ENCODE data around the gene PIEZO1.

The PIEZO1 gene

GRCh38 chr16:88763502-88764053 lies 21.4 kb downstream of the PIEZO1 start:
- TF ChIP-seq FOXP2 (optimal IDR thresholded peaks at IDR 0.05; ENCODE audit: control extremely low read depth, extremely low read length, insufficient read depth) (no peak), POLR2AphosphoS5 (IDR thresholded peaks at IDR 0.05; ENCODE audit: borderline replicate concordance, low read depth, low read length) (no peak), EZH2 (IDR thresholded peaks at IDR 0.05) (no peak)
- no peaks in the 10 kb centered on the region for H3K36me3 ChIP-seq (ENCODE audit: insufficient read depth, low read length)
- no peak overlapping the region for H3K4me3 ChIP-seq
- no peak overlapping the region for H3K27ac ChIP-seq
- DNase-seq (ENCODE audit: low read depth, low spot score): no peak
- H3K9ac ChIP-seq (ENCODE audit: insufficient read length): no peak overlapping the region
- H3K9me3 ChIP-seq (ENCODE audit: low read depth, low read length): no peaks in the 10 kb centered on the region

GRCh38 chr16:88762941-88763340 lies 22.1 kb downstream of the PIEZO1 start:
- H3K9me3 ChIP-seq (ENCODE audit: low read depth, low read length): no peaks in the 10 kb centered on the region
- H3K4me3 ChIP-seq: no peak overlapping the region
- no peak for DNase-seq (ENCODE audit: low read depth, low spot score)
- TF ChIP-seq EZH2 (IDR thresholded peaks at IDR 0.05) (no peak), POLR2AphosphoS5 (IDR thresholded peaks at IDR 0.05; ENCODE audit: borderline replicate concordance, low read depth, low read length) (no peak), FOXP2 (optimal IDR thresholded peaks at IDR 0.05; ENCODE audit: control extremely low read depth, extremely low read length, insufficient read depth) (no peak)
- H3K36me3 ChIP-seq (ENCODE audit: insufficient read depth, low read length): no peaks in the 10 kb centered on the region
- no peak overlapping the region for H3K9ac ChIP-seq (ENCODE audit: insufficient read length)
- H3K27ac ChIP-seq: no peak overlapping the region

- no peak for DNase-seq (ENCODE audit: low read depth, low spot score)
- TF ChIP-seq FOXP2 (optimal IDR thresholded peaks at IDR 0.05; ENCODE audit: control extremely low read depth, extremely low read length, insufficient read depth): no peak
- TF ChIP-seq EZH2 (IDR thresholded peaks at IDR 0.05): no peak
- TF ChIP-seq POLR2AphosphoS5 (IDR thresholded peaks at IDR 0.05; ENCODE audit: borderline replicate concordance, low read depth, low read length): no peak
- Histone ChIP-seq H3K9ac (ENCODE audit: insufficient read length) (no peak overlapping the region), H3K27ac (no peak overlapping the region), H3K36me3 (ENCODE audit: insufficient read depth, low read length) (no peaks in the 10 kb centered on the region), H3K4me3 (no peak overlapping the region), H3K9me3 (ENCODE audit: low read depth, low read length) (no peaks in the 10 kb centered on the region)
Observed at GRCh38 chr16:88762258-88762870, 22.7 kb downstream of the PIEZO1 start.

DNA sequence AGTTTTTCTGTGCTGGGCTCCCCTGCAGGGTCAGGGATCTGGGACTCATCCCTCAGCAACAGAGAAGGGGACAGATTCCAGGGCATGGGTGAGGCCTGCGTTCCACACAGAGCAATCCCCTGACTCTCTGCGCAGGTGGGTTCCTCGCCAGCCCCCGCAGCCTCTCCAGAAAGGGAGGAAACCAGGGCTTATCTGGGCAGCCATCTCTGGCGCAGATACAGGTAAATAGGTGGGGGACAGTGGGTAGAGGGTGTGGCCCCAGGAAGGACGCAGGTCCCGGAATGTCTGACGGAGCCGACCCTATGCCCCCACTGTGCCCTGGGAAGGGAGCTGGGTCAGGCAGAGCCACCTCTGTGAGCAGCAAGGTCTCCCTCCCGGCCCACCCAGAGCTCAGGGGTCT lies 23.2 kb downstream of the PIEZO1 start:
- DNase-seq (ENCODE audit: low read depth, low spot score): no peak
- H3K4me3 ChIP-seq: no peak overlapping the region
- TF ChIP-seq EZH2 (IDR thresholded peaks at IDR 0.05) (no peak), POLR2AphosphoS5 (IDR thresholded peaks at IDR 0.05; ENCODE audit: borderline replicate concordance, low read depth, low read length) (no peak), FOXP2 (optimal IDR thresholded peaks at IDR 0.05; ENCODE audit: control extremely low read depth, extremely low read length, insufficient read depth) (no peak)
- H3K27ac ChIP-seq: no peak overlapping the region
- H3K9ac ChIP-seq (ENCODE audit: insufficient read length): no peak overlapping the region
- H3K9me3 ChIP-seq (ENCODE audit: low read depth, low read length): no peaks in the 10 kb centered on the region
- H3K36me3 ChIP-seq (ENCODE audit: insufficient read depth, low read length): no peaks in the 10 kb centered on the region

DNA sequence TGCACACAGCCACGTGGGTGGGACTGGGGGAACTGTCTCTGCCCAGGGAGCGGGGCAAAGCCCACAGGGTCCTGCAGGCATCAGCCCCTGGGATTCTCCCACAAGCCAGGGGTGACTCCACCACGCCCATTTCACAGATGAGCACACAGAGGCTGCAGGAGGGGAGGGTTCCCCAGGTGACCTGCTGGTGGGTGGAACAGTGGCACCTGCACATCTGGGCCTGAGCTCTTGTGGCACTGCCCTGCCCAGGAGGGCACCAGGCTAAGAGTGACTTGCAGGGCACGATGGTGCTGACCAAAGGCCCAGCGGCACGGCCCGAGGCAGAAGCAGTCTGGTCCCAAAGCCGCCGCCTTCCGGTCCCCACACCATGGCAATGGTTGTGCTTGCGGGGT lies 23.9 kb downstream of the PIEZO1 start:
- no peak for DNase-seq (ENCODE audit: low read depth, low spot score)
- Histone ChIP-seq H3K9ac (ENCODE audit: insufficient read length) (no peak overlapping the region), H3K4me3 (no peak overlapping the region), H3K9me3 (ENCODE audit: low read depth, low read length) (no peaks in the 10 kb centered on the region), H3K27ac (no peak overlapping the region), H3K36me3 (ENCODE audit: insufficient read depth, low read length) (no peaks in the 10 kb centered on the region)
- TF ChIP-seq EZH2 (IDR thresholded peaks at IDR 0.05) (no peak), POLR2AphosphoS5 (IDR thresholded peaks at IDR 0.05; ENCODE audit: borderline replicate concordance, low read depth, low read length) (no peak), FOXP2 (optimal IDR thresholded peaks at IDR 0.05; ENCODE audit: control extremely low read depth, extremely low read length, insufficient read depth) (no peak)

GRCh38 chr16:88760424-88761142 lies 24.4 kb downstream of the PIEZO1 start:
- TF ChIP-seq FOXP2 (optimal IDR thresholded peaks at IDR 0.05; ENCODE audit: control extremely low read depth, extremely low read length, insufficient read depth) (no peak), POLR2AphosphoS5 (IDR thresholded peaks at IDR 0.05; ENCODE audit: borderline replicate concordance, low read depth, low read length) (no peak), EZH2 (IDR thresholded peaks at IDR 0.05) (no peak)
- no peak overlapping the region for H3K4me3 ChIP-seq
- H3K9me3 ChIP-seq (ENCODE audit: low read depth, low read length): no peaks in the 10 kb centered on the region
- H3K9ac ChIP-seq (ENCODE audit: insufficient read length): no peak overlapping the region
- H3K27ac ChIP-seq: no peak overlapping the region
- no peak for DNase-seq (ENCODE audit: low read depth, low spot score)
- H3K36me3 ChIP-seq (ENCODE audit: insufficient read depth, low read length): no peaks in the 10 kb centered on the region

DNA sequence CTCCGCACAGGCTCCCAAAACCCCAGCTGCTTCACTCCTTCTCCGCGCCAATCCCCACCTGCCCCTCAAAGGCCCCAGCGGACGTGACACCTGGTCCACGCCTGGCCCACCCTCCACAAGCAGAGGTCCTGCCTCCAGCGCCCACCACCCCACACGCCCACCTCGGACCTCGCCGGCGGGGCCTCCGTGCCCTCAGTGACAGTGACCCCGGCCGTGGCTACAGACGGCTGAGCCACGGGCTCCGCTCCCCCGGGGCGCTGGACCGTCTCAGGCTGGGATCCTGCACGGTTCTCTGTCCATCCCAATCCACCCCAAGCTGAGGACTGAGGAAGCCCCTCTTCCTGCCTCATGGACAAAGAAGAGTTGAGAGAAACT lies 25.1 kb downstream of the PIEZO1 start:
- Histone ChIP-seq H3K27ac (no peak overlapping the region), H3K36me3 (ENCODE audit: insufficient read depth, low read length) (no peaks in the 10 kb centered on the region), H3K4me3 (no peak overlapping the region), H3K9me3 (ENCODE audit: low read depth, low read length) (no peaks in the 10 kb centered on the region), H3K9ac (ENCODE audit: insufficient read length) (no peak overlapping the region)
- TF ChIP-seq EZH2 (IDR thresholded peaks at IDR 0.05) (no peak), POLR2AphosphoS5 (IDR thresholded peaks at IDR 0.05; ENCODE audit: borderline replicate concordance, low read depth, low read length) (no peak), FOXP2 (optimal IDR thresholded peaks at IDR 0.05; ENCODE audit: control extremely low read depth, extremely low read length, insufficient read depth) (no peak)
- no peak for DNase-seq (ENCODE audit: low read depth, low spot score)

DNA sequence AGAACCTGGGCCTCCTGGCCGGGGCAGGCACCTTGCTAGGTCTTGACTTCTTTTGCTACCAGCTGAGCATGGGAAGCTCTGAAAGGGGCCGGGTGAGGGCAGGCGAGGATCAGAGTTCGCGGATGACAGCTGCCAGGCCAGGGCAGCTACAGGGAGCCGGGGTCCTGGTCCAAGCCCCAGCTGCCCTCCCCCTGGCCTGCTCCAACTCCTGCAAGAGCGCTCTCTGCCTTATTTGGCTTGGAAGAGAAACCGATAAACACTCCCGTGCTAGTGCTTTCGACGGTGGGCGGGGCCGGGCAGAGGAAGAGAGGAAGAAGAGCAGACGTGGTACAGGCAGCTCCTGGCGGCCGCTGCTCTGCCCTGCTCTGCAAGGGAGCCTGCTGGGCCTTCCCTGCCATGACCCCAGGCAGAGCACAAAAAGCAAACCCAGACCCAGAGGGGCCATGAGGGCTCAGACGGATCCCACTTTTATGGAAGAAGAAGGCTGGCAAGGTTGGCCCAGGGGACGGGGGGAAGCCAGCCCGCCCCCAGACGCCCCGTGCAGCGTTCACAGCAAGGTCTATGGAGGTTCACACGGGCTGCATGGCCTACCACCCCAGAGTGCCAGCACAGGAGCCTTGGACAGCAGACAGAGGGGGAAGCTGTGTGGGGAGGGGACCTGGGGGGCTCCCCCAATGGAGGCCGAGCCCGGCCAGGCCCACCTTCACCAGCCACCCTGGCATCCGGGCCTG lies 25.6 kb downstream of the PIEZO1 start:
- Histone ChIP-seq H3K36me3 (ENCODE audit: insufficient read depth, low read length) (no peaks in the 10 kb centered on the region), H3K27ac (no peak overlapping the region), H3K4me3 (no peak overlapping the region), H3K9ac (ENCODE audit: insufficient read length) (no peak overlapping the region), H3K9me3 (ENCODE audit: low read depth, low read length) (no peaks in the 10 kb centered on the region)
- no peak for DNase-seq (ENCODE audit: low read depth, low spot score)
- TF ChIP-seq FOXP2 (optimal IDR thresholded peaks at IDR 0.05; ENCODE audit: control extremely low read depth, extremely low read length, insufficient read depth): no peak
- TF ChIP-seq POLR2AphosphoS5 (IDR thresholded peaks at IDR 0.05; ENCODE audit: borderline replicate concordance, low read depth, low read length): no peak
- no peak for TF ChIP-seq EZH2 (IDR thresholded peaks at IDR 0.05)

Measured in SK-N-MC (cell line).